CD1c-positive myeloid dendritic cell (primary cell): ENCODE measurements around the gene CASP8.
"Not testable (repeated sequence)": the region's sequence is repeated elsewhere in the genome, so short reads cannot be mapped to it uniquely, and the experiment has no call there.

ENCODE experiments used
- DNase-seq: peaks from one replicate; pipeline ENCODE4 v3.0.0-alpha.2; 2016; ENCODE audit errors: extremely low spot score

Gene CASP8

DNA sequence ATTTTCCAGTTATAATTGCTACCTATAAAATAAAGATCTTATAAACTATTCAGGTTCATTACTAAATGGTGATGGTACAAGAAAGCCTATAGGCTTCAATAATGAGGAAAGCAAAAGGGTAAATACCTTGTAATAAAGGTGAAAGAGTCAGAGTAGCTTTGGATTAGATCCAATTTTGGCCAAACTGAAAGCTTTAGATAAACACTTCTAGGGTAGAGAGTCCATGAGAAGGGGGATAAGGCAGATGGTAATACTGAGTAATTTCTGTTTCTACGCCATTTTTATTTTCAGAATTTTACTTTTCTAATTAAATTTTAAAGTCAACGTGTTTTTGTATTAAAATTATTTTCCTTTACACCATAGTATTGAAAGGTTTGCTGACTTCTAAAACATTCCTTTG lies 9.4 kb downstream of the CASP8 start:
- DNase-seq = no peak

DNA sequence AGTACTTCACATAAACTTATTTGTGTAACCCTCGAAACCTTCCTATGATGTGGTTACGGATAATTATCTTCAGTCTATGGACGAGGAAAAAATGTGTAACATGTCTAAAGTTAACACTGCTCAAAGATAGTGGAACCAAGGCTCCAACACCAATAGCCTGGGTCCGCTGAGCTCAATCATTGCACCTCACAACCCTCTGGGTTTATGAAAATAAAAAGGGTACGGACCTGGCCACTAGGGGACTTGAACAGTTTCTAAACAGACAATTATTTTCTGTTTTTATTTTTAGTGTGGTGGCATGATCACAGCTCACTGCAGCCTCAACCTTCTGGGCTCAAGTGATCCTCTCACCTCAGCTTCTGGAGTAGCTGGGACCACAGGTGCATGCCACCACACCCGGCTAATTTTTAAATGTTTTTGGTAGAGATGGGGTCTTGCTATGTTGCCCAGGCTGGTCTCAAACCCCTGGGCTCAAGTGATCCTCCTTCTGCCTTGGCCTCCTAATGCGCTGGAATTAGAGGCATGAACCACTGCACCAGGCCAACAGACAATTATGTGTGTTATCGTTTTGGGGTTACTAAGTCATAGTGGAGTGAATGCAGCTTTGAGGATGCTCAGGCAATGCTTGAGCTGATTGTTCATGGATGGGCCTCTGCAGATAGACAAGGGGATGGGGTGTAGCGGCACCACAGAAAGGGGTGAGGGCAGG lies 10.1 kb downstream of the CASP8 start:
- no peak for DNase-seq

- no peak for DNase-seq
Measured at GRCh38 chr2:201271917-201272316, 11.6 kb downstream of the CASP8 start.

GRCh38 chr2:201273330-201273983 lies 13.1 kb downstream of the CASP8 start:
- no peak for DNase-seq

DNA sequence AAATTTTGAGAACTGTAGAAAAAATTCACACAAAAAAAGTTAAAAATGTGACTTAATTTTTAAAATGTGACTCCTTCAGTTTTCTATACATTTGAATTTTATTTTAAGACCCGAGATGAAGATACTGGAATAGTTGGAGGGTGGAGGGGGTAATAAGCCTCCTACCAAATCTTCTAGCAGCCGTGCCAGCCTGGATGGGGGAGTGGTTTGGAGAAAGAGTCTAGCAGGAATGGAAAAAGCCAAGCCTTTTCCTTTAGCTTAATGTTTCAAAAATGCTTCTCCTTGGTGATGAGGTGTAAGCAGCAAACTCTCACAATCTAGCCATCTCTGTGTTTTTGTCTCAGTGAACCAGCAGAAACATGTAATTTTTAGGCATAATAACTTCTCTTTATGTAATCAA lies 14.7 kb downstream of the CASP8 start:
- DNase-seq = no peak

GRCh38 chr2:201275990-201276389 lies 15.7 kb downstream of the CASP8 start:
- DNase-seq = no peak

- no peak for DNase-seq
Measured at GRCh38 chr2:201276511-201276910, 16.2 kb downstream of the CASP8 start.

- DNase-seq = no peak
Measured at GRCh38 chr2:201279079-201279478, 18.7 kb downstream of the CASP8 start.

DNA sequence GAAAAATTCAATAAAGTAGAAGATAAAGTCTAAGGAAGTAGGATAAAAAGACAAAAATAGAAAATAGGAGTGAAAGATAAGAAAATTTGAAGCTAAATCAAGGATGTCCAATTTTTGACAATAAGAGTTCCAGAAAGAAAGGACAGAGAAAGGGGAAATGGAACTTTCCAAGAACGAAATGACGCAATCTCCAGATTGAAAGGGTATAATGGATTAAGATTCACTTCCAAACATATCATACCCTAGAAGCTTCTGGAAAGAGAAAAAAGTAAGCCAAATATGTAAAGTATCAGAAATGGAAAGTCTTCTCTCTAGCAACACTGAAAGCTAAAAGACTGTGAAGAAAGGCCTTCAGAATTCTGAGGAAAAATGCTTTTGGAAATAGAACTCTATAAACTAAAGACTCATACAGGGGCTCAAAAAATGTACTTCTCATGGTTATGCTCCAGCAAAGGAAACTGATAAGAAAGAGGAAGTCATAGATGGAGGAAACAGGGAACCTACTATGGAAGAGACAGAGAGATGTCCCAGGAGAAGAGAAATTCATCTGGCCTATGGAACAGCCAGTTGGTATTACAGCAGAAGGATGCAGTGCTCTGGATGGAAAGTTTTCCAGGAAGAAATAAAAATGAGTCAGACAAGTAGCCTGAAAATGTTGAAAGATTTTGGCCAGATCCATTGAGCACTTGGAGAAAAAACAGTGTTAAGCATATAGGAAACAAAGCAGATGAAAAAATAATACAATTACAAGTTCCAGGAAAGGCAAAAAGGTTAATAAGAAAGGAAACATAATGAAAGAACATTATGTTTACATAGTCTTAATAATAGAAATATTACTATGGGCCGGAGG lies 20.1 kb downstream of the CASP8 start:
- no peak for DNase-seq

DNA sequence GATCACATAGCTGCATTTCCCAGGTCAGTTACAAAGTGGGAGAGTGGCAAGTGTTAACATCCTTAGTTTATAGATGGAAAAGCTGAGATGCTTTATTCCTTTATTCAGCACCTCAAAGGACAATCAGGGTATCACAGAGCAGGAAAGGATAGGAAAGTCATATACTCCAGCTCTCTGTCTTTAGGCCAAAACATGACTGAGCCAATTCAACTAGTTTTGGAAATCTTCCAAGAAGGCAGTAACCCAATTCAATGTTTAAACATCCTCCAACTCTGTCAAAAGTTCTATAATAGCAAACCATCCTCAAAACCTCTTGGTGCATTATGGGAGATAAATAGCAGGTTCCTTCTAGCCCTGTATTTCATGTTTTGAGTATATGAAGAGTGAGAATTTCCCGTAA lies 25.2 kb downstream of the CASP8 start:
- DNase-seq = no peak

GRCh38 chr2:201290457-201291148 lies 30.3 kb downstream of the CASP8 start:
- not testable (repeated sequence) for DNase-seq

GRCh38 chr2:201298462-201299052 lies 38.2 kb downstream of the CASP8 start:
- DNase-seq = no peak

GRCh38 chr2:201299929-201300328 lies 39.6 kb downstream of the CASP8 start:
- DNase-seq = not testable (repeated sequence)

- no peak for DNase-seq
Measured at GRCh38 chr2:201307876-201308275, 47.5 kb downstream of the CASP8 start.

GRCh38 chr2:201308914-201309313 lies 48.6 kb downstream of the CASP8 start:
- no peak for DNase-seq

- no peak for DNase-seq
Measured at GRCh38 chr2:201313362-201313761, 53.0 kb downstream of the CASP8 start.

DNA sequence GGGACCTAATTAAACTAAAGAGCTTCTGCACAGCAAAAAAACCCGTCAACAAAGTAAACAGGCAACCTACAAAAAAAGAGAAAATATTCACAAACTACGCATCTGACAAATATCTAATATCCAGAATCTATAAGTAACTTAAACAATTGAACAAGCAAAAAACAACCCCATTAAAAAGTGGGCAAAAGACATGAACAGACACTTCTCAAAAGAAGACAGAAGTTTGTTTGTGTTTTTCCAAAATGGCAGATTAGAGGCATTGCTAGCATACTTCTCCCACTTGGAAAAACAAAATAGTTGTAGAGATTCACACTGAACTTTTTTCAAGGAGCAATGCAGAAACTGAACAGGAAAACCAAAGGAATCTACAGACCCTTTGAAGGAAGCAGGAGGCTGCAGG lies 59.2 kb downstream of the CASP8 start:
- no peak for DNase-seq

DNA sequence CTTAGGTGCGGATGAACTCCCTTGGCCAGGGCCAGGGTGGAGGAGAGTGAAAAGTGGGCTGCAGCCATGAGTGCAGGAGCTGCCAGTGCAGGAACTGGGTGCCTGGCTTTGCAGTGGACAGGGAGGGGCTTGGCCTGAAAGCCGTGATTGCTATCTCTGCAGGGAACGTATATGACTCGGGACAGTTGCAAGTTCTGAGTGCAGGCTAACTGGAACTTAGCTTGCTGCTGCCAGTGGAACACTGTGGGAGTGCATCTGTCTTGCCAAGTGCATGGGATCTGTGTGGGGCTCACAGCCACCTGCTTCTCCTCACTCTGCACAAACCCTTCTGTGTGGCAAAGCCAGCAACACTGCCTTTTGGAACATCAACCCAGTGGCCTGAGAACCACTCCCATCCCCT lies 59.9 kb downstream of the CASP8 start:
- no peak for DNase-seq

DNA sequence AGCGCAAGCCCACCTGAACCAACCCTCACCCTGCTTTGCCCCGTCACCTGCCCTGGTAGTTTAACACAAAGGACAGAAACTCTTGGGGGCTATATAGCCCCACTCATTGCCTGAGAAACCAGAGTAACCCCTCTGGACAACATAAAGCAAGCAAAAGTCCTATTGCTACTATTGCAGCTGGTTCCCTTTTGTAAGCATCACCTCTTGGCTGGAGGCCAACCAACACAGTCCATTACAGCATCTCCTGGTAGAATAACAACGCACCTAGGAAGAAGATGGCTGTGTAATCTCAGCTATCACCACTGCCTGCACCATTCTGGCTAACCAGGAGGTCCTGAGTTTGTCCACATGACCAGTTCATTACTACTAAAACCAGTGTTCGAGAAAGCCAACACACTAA lies 60.4 kb downstream of the CASP8 start:
- DNase-seq = no peak

- no peak for DNase-seq
Measured at GRCh38 chr2:201322772-201323171, 62.4 kb downstream of the CASP8 start.

- no peak for DNase-seq
Measured at GRCh38 chr2:201327678-201328077, 67.3 kb downstream of the CASP8 start.

GRCh38 chr2:201329409-201329808 lies 69.1 kb downstream of the CASP8 start:
- no peak for DNase-seq
